Esophagus muscularis mucosa (tissue), 3 donors: ENCODE measurements around the gene GABRA5.

ENCODE experiments used
- CTCF ChIP-seq, 3 experiments: fragments of 200-600 bp in 2 of 3; fragments of 450-650 bp in 1 of 3; sonication (generic) in 2 of 3; IDR thresholded peaks; one replicate each; pipeline ENCODE4 v1.5.1; 2017 to 2019; ENCODE audit warnings: antibody characterized with exemption in 3 of 3, mild to moderate bottlenecking in 2 of 3, moderate library complexity in 1 of 3
- POLR2A ChIP-seq: fragments of 450-650 bp; IDR thresholded peaks from one replicate; pipeline ENCODE4 v1.6.1; 2017; ENCODE audit warnings: antibody characterized with exemption, moderate library complexity, mild to moderate bottlenecking, low read depth
- POLR2AphosphoS5 ChIP-seq, 2 donors: sonication (generic); formaldehyde crosslinking; IDR thresholded peaks; one replicate each; pipeline ENCODE4 v1.6.1; 2017; ENCODE audit warnings: antibody characterized with exemption in 2 of 2

- TF ChIP-seq CTCF (IDR thresholded peaks at IDR 0.05), result no peak
- TF ChIP-seq POLR2AphosphoS5 (IDR thresholded peaks at IDR 0.05), result no peak
- TF ChIP-seq POLR2A, result no peak
Observed at GRCh38 chr15:26937134-26937533, 70.3 kb downstream of the GABRA5 start.
